Pancreas (tissue), 10 donors: ENCODE data around the gene LPO. TPM values are rescaled to one million over a fixed set of nuclear protein-coding genes. Genes with fewer than 3 reads are reported as not detected.
A peak's percentile ranks its signal among the peaks of the same experiment; 100 is the strongest.

Experiments used
- ATAC-seq, 4 donors: fragments of 200-7000 bp; cut with Tn5 transposase; one replicate each; pipeline versions ENCODE4 v1.8.0 to v1.9.1; 2020; ENCODE audit warnings: mild to moderate bottlenecking in 4 of 4, moderate library complexity in 4 of 4
- DNase-seq, 6 donors: peaks; one replicate each; pipeline ENCODE4 v3.0.0-alpha.2; 2020
- FAIRE-seq: peaks from 2 replicates; lab custom pipeline; 2012; peaks lifted over from hg19 to GRCh38; lab: Jason Lieb, UNC
- H3K27ac ChIP-seq, 4 donors: fragments of 200-600 bp; sonication (generic); 1 replicate in 3 of 4; 2 replicates in 1 of 4; pipeline versions ENCODE4 v1.5.0 to v1.8.0; 2020
- H3K27me3 ChIP-seq, 4 donors: fragments of 200-600 bp; one replicate each; pipeline ENCODE4 v1.8.0; 2021
- H3K36me3 ChIP-seq, 3 donors: fragments of 200-600 bp; sonication (generic) in 1 of 3; one replicate each; pipeline versions ENCODE4 v1.5.0 to v1.8.0; 2020 to 2021
- H3K4me1 ChIP-seq, 3 donors: fragments of 200-600 bp; one replicate each; pipeline ENCODE4 v1.8.0; 2021
- H3K4me3 ChIP-seq, 4 donors: fragments of 200-600 bp; sonication (generic) in 2 of 4; one replicate each; pipeline versions ENCODE4 v1.5.0 to v1.8.0; 2020 to 2021
- H3K9me3 ChIP-seq, 4 donors: fragments of 200-600 bp; one replicate each; pipeline ENCODE4 v1.8.0; 2021
- CTCF ChIP-seq, 4 donors: fragments of 200-600 bp; sonication (generic) in 3 of 4; IDR thresholded peaks; one replicate each; pipeline versions ENCODE4 v1.5.0 to v1.8.0; 2021; ENCODE audit warnings: antibody characterized with exemption in 4 of 4
- whole genome bisulfite sequencing, 2 donors: extraction: QIAGEN DNeasy Blood & Tissue Kit; methylation state at CpG; one replicate each; pipeline ENCODE4 v1.1.7; 2013; 5-methylcytosine and 5-hydroxymethylcytosine counted together
- intact Hi-C, 3 donors: fragments of 100-400 bp; cut with DNase I; formaldehyde crosslinking; loops; one replicate each; pipeline versions ENCODE4 v1.11.1 to v1.14.2; 2022
- polyA plus RNA-seq, 2 donors: library from polyadenylated mRNA; stranded (reverse); fragments of 200-250 nt; gene quantifications; one replicate each; pipeline ENCODE4 v1.2.3, GENCODE V29; 2013
- total RNA-seq, 6 donors: library from RNA; stranded (reverse); fragmentation: NEBNext Ultra II Directional in 4 of 6; extraction: Animal tissue kit (Norgen Biotek cat#: 25700) in 4 of 6; gene quantifications; one replicate each; pipeline versions ENCODE4 v1.2.1 to v1.2.4, GENCODE V29; 2021 to 2023
- donor health status: healthy with polysubstance abuse.
- donor health status: DM: no; HTN: no; CAD: no; lungs with moderate emphysema.
- donor health status: DM: no; HTN: no; CAD: no.
- donor health status: control.
- donor health status: control.
- donor health status: Bipolar disorder and iron deficiency.
- donor health status: DM: yes; HTN: yes; CAD: no.
- donor health status: DM: no; HTN: no; CAD: no.
- donor health status: DM: no; HTN: no; CAD: no.
- donor health status: DM: yes; HTN: yes; CAD: no.

The LPO gene
- total RNA-seq (not detected), polyA plus RNA-seq (under 1 TPM; 0.08 to 0.23 TPM)

GRCh38 chr17:58238147-58238634, at the start of gene LPO:
Gene LPO, plus strand, starts transcription at chr17:58238584. Its CDS starts 4,396 bp downstream, at chr17:58242980.
- no peak for TF ChIP-seq CTCF (IDR thresholded peaks at IDR 0.05)

DNA sequence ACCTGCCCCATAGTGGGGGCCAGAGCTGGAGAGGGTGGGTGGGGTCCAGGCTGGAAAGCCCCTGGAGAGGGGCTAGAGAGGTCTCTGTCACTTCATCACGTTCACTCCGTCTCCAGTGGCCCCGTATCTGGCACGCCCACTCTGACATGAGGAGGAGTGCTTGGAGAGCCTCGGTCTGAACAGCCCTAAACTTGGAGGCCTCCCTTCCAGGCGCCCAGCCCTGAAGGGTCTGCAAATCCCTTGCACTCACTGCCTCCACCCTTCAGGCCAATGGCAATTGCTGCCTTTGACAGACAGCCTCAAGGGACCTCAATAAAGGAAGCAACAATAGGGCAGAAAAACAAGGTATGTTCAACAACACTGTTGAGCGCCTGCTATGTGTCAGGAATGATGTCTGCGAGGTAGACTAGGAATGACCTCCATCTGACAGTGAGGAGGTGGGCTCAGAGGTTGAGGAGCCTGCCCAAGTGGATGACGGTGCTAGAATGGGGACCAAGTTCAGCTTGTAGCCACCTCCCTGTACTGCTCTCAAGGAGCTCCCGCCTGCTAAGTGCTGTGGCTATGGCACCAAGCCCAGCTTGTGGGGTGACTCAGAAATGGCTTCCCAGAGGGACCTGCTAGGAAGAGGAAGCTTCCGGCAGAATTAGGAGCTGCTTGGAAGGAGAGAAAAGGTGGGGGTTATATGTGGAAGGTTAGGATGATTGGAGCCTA, 48.8 kb upstream of the LPO start:
- ATAC-seq (peak in 3 of 4 donors; percentile 47 to 69 (median 51)), FAIRE-seq (no peak), DNase-seq (no peak)
- Histone ChIP-seq H3K4me1 (no peaks in the 10 kb centered on the region), H3K27ac (no peak overlapping the region), H3K36me3 (no peaks in the 10 kb centered on the region), H3K9me3 (no peaks in the 10 kb centered on the region), H3K4me3 (no peak overlapping the region), H3K27me3 (no peaks in the 10 kb centered on the region)
- WGBS, 2 donors: 49 to 52% methylated on average over 11 of the region's 11 CpGs
- TF ChIP-seq CTCF (IDR thresholded peaks at IDR 0.05): no peak
- intact Hi-C loops: no loop called here

More at GRCh38 chr17:58238147-58238634, at the start of gene LPO:
- Histone ChIP-seq H3K27me3 (no peaks in the 10 kb centered on the region), H3K9me3 (no peaks in the 10 kb centered on the region), H3K36me3 (no peaks in the 10 kb centered on the region), H3K4me3 (no peak within 1 kb of the TSS), H3K27ac (no peak within 1 kb of the TSS), H3K4me1 (no peaks in the 10 kb centered on the region)
- DNase-seq (no peak), ATAC-seq (no peak), FAIRE-seq (no peak)
- 56 to 72% methylated on average over 5 of the region's 5 CpGs for WGBS, 2 donors
- intact Hi-C loops: no loop called here

DNA sequence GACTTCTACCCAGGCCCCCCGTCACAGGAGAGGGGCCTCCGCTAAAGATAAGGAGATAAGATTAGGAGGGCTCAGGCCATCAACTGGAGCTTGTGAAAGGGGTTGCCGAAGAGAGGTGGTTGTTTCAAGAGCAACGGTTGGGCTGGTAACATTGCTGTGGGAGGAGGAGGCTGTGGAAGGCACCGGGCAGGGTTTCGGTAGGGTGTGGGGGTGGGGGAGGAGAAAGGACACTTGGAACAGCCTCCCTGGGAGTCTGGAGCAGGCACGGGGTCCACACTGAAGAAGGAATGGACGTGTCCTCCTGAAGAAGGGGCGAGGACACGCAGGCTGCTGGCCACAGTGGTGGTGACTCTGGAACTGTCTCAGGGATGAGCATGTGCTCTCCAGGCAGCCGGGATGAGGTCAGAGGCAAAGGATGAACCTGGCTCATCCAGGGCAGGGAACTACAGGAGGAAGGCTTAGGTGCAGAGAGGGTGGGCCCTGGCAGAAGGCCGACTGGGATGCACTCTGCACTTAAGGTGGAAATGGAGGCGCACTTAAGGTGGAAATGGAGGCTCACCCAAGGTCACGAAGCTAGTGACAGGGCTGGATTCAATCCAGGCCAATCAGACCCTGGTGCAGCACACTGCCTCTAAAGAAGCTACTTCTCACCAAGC, 47.0 kb upstream of the LPO start:
- no peaks in the 10 kb centered on the region for H3K36me3 ChIP-seq
- no peak for TF ChIP-seq CTCF (IDR thresholded peaks at IDR 0.05)
- intact Hi-C loops: no loop called here
- FAIRE-seq (no peak), DNase-seq (no peak), ATAC-seq (no peak)
- no peak overlapping the region for H3K27ac ChIP-seq
- 25 to 40% methylated on average over 14 of the region's 14 CpGs for WGBS, 2 donors
- no peaks in the 10 kb centered on the region for H3K27me3 ChIP-seq
- H3K9me3 ChIP-seq: no peaks in the 10 kb centered on the region
- no peaks in the 10 kb centered on the region for H3K4me1 ChIP-seq
- no peak overlapping the region for H3K4me3 ChIP-seq

DNA sequence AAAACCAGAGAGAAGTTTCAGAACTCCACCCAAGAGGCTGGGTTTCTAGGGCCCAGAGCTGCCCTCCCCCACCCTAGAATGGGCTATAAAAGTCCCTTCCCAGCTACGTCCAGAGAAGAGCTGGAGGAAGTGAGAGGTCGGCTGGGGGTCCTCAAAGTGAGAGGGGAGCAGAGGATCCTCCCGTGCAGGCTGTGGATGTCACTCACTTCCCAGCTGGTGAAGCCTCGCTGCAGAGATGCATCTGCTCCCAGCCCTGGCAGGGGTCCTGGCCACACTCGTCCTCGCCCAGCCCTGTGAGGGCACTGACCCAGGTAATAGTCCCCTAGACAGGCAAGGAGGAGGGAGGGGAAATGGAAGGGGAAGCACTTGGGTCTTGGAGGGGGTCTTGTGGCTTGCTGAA, 45.8 kb upstream of the LPO start, which contains the start of gene EPX:
Gene EPX, plus strand, starts transcription at position 115 of the 400 bp plus-strand sequence. Its CDS starts 121 bp downstream, at position 236.
- no peaks in the 10 kb centered on the region for H3K36me3 ChIP-seq
- FAIRE-seq: no peak
- H3K27ac ChIP-seq: no peak within 1 kb of the TSS
- no peaks in the 10 kb centered on the region for H3K27me3 ChIP-seq
- DNase-seq: no peak
- no peaks in the 10 kb centered on the region for H3K4me1 ChIP-seq
- no peak for ATAC-seq
- no peak for TF ChIP-seq CTCF (IDR thresholded peaks at IDR 0.05)
- 44 to 46% methylated on average over 6 of the region's 6 CpGs for WGBS, 2 donors
- intact Hi-C loops: no loop called here
- no peaks in the 10 kb centered on the region for H3K9me3 ChIP-seq
- no peak within 1 kb of the TSS for H3K4me3 ChIP-seq
